ENCODE data around the gene DCC.
"Not testable (repeated sequence)": the region's sequence is repeated elsewhere in the genome, so short reads cannot be mapped to it uniquely, and the experiment has no call there.

DCC gene

DNA sequence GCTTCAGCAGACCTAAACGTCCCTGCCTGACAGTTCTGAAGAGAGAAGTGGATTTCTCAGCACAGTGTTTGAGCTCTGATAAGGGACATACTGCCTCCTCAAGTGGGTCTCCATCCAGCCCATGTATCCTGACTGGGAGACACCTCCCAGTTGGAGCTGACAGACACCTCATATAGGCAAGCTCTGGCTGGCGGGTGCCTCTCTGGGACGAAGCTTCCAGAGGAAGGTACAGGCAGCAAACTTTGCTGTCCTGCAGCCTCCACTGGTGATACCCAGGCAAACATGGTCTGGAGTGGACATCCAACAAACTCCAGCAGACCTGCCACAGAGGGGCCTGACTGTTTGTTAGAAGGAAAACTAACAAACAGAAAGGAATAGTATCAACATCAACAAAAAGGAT is 1156.0 kb downstream of the DCC start:
- no peak overlapping the region for H3K4me2 ChIP-seq
- no peak overlapping the region for H3K27ac ChIP-seq
- no peaks in the 10 kb centered on the region for H3K4me1 ChIP-seq
- H4K20me1 ChIP-seq: no peaks in the 10 kb centered on the region
- H3K9me3 ChIP-seq: no peaks in the 10 kb centered on the region
- H3K9ac ChIP-seq: no peak overlapping the region
- TF ChIP-seq Cebpa-rat (IDR thresholded peaks at IDR 0.05): no peak
- H3K36me3 ChIP-seq: no peaks in the 10 kb centered on the region
- no peaks in the 10 kb centered on the region for H3K27me3 ChIP-seq
- H3K4me3 ChIP-seq: no peak overlapping the region

DNA sequence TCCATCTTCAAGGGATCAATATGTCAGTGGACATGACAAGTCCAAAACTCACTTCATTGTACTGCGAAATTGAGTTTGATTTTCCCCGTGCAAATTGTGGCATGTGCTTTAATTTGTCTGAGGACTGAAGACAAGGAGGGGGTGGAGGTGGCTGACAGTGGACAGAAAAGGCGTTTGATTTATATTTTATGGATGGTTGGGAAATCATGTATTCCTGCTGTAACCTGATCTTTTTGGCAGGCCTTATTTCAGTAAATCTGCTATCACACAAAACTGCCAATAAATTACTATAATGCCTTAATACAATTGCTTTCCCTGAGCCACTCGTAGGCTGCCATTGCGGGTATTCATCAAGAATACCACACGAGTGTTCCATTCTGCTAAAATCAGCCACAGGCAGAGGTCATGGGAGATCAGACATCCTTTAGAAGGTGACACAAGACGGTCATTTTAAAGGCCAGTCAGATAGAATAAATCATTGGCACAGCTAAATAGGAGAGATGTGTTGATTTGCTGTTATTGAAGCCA is 1164.0 kb downstream of the DCC start:
- no peaks in the 10 kb centered on the region for H4K20me1 ChIP-seq
- no peak overlapping the region for H3K9ac ChIP-seq
- H3K4me2 ChIP-seq: no peak overlapping the region
- H3K27me3 ChIP-seq: no peaks in the 10 kb centered on the region
- no peaks in the 10 kb centered on the region for H3K9me3 ChIP-seq
- no peak for TF ChIP-seq Cebpa-rat (IDR thresholded peaks at IDR 0.05)
- H3K27ac ChIP-seq: no peak overlapping the region
- H3K36me3 ChIP-seq: no peaks in the 10 kb centered on the region
- no peak overlapping the region for H3K4me3 ChIP-seq
- no peaks in the 10 kb centered on the region for H3K4me1 ChIP-seq

DNA sequence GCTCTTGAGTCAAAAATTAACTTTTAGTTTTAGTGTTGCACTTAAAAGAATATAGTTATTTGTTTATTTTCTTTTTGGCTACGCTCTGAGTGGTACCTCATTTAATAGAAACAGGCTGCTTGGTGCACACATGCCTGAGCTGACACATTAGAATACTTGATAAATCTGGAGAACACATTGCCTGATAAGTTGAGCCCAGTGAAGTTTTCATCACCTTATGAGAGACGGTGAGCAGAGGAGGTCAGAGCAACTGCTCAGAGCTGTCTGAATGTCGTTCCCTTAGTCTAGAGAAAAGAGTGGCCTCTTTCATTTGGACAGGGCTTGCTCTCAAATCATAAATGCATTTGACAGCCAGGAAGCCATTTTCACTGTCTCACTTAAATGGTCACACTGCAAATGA is 1168.5 kb downstream of the DCC start:
- H4K20me1 ChIP-seq: no peaks in the 10 kb centered on the region
- H3K36me3 ChIP-seq: no peaks in the 10 kb centered on the region
- H3K9ac ChIP-seq: no peak overlapping the region
- no peaks in the 10 kb centered on the region for H3K27me3 ChIP-seq
- no peak overlapping the region for H3K27ac ChIP-seq
- H3K4me3 ChIP-seq: no peak overlapping the region
- no peak overlapping the region for H3K4me2 ChIP-seq
- no peak for TF ChIP-seq Cebpa-rat (IDR thresholded peaks at IDR 0.05)
- H3K4me1 ChIP-seq: no peaks in the 10 kb centered on the region
- H3K9me3 ChIP-seq: no peaks in the 10 kb centered on the region

DNA sequence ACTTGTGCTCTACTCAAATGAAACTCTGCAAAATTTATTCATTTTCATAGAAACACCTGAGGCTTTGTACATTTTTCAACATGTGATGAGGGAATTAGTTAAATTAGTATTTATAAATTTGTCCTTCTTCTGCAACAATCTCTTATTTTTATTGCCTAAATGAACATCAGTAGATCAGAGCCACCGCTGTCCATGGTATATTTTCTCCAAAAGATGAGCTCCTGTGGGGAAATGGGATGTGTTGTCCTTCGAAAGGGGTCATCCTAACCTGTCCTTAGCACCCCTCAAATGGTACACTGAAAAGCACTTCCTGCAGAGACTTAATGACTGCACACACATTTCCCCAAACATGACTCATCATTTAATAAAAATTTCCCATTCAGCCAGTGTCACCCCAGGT is 1169.9 kb downstream of the DCC start:
- Histone ChIP-seq H3K9ac (no peak overlapping the region), H3K4me1 (no peaks in the 10 kb centered on the region)
- no peak for TF ChIP-seq Cebpa-rat (IDR thresholded peaks at IDR 0.05)

DNA sequence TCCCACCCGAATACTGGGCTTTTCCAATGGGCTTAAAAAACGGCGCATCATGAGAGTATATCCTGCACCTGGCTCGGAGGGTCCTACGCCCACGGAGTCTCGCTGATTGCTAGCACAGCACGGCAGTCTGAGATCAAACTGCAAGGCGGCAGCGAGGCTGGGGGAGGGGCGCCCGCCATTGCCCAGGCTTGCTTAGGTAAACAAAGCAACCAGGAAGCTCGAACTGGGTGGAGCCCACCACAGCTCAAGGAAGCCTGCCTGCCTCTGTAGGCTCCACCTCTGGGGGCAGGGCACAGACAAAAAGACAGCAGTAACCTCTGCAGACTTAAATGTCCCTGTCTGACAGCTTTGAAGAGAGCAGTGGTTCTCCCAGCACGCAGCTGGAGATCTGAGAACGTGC is 1171.7 kb downstream of the DCC start:
- not testable (repeated sequence) for H3K4me3 ChIP-seq, H3K4me2 ChIP-seq, H3K9ac ChIP-seq, H3K27ac ChIP-seq, H3K27me3 ChIP-seq, H3K36me3 ChIP-seq, H4K20me1 ChIP-seq, H3K4me1 ChIP-seq, H3K9me3 ChIP-seq

More for the DNA sequence above, 1169.9 kb downstream of the DCC start:
- Histone ChIP-seq H3K27ac (no peak overlapping the region), H3K4me3 (no peak overlapping the region), H3K9me3 (no peaks in the 10 kb centered on the region), H4K20me1 (no peaks in the 10 kb centered on the region), H3K36me3 (no peaks in the 10 kb centered on the region), H3K4me2 (no peak overlapping the region), H3K27me3 (no peaks in the 10 kb centered on the region)

DNA sequence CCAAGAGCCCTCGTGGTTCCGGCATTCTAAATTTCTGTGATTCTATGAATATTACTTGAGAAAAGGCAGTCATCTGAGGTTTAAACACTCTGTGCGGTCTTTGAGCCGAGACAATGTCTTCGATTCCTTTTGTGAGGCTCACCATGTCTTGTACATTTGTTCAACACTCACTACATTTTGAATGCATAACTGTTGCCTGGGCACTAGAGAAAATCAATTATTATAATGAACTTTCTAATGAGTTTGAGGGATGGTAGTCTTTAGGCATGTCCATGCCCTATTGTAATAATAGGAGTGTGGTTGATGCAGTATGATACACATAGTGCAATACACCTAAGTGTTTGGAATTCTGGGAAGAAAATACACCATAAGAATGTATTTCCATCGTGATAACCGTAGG is 1181.1 kb downstream of the DCC start:
- no peak overlapping the region for H3K4me2 ChIP-seq
- H3K9me3 ChIP-seq: no peaks in the 10 kb centered on the region
- no peaks in the 10 kb centered on the region for H3K4me1 ChIP-seq
- no peaks in the 10 kb centered on the region for H3K36me3 ChIP-seq
- H3K27ac ChIP-seq: no peak overlapping the region
- TF ChIP-seq Cebpa-rat (IDR thresholded peaks at IDR 0.05): no peak
- H3K4me3 ChIP-seq: no peak overlapping the region
- H4K20me1 ChIP-seq: no peaks in the 10 kb centered on the region
- no peaks in the 10 kb centered on the region for H3K27me3 ChIP-seq
- no peak overlapping the region for H3K9ac ChIP-seq

DNA sequence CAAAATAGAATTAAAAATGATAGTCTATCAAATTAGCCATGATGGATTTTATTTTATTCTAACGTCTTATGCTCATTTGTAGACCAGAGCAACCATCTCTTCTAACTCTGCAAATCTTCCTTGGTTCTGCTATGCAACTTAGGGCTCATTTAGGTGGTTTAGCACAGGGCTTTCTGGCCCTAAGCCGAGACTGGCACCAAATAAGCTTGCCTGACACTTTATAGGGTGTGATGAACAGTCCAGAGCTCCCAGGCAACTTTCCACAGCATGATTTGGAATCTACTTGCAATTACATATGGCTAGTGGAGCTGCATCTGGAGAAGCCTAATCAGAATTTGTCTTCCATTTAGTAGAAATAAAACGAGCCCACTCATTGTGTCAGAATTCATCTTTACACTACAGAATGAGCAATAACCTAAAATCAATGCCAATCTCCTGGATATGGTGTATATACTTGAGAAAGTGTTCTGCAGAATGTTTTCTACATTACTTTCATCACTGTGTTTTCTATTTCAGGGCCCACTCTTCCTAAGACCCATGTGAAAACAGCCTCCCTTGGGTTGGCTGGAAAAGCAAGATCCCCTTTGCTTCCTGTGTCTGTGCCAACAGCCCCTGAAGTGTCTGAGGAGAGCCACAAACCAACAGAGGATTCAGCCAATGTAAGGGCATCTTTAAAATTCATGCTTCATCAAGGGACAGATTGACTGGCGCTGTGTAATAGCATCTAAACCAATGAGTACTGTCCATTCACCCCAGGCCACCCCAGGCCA is 1186.3 kb downstream of the DCC start:
- Histone ChIP-seq H3K27me3 (no peaks in the 10 kb centered on the region), H3K4me3 (no peak overlapping the region), H4K20me1 (no peaks in the 10 kb centered on the region), H3K9ac (no peak overlapping the region), H3K9me3 (no peaks in the 10 kb centered on the region), H3K36me3 (no peaks in the 10 kb centered on the region), H3K4me1 (no peaks in the 10 kb centered on the region), H3K4me2 (no peak overlapping the region), H3K27ac (no peak overlapping the region)
- no peak for TF ChIP-seq Cebpa-rat (IDR thresholded peaks at IDR 0.05)

DNA sequence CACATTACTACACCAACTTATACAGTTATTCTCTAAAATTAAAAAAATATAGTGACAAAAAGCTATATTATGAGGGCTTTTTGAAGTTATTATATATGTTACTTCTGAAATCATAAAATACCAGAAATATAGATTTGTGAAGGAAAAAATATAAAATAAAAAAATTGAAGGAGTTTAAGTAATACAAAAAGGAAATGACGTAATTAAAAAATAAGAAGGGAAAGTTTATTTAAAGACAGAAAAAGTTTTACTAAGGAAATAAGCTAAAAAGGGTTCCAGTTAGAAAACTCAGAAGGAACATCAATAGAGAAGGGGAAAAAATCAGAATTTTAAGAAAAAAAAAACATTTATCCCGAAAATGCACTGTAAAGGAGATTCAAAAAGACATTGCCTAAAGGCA is 1187.4 kb downstream of the DCC start:
- Histone ChIP-seq H3K4me1 (no peaks in the 10 kb centered on the region), H4K20me1 (no peaks in the 10 kb centered on the region), H3K9me3 (no peaks in the 10 kb centered on the region), H3K4me3 (no peak overlapping the region), H3K4me2 (no peak overlapping the region), H3K36me3 (no peaks in the 10 kb centered on the region), H3K27me3 (no peaks in the 10 kb centered on the region), H3K27ac (no peak overlapping the region), H3K9ac (no peak overlapping the region)
- no peak for TF ChIP-seq Cebpa-rat (IDR thresholded peaks at IDR 0.05)

DNA sequence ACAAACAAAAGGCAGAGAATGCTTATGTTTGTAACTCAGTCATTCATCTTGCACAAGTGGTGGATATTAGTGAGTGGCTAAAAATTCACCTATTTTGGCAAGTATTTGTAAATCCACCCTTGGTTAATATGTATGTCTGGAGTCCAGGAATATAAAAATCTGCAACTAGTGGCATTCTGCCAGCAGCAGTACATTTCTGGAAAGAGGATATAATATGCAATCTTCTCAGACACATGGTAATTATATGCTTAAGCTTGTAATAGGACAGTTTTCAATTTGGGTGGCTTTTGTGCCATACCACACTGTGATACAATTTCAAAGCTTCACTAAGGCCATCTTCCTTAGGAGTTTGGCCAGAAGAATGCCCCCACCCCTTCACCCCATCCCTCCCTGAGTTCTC is 1191.2 kb downstream of the DCC start:
- H3K36me3 ChIP-seq: no peaks in the 10 kb centered on the region
- no peaks in the 10 kb centered on the region for H3K27me3 ChIP-seq
- no peaks in the 10 kb centered on the region for H4K20me1 ChIP-seq
- no peak overlapping the region for H3K4me3 ChIP-seq
- TF ChIP-seq Cebpa-rat (IDR thresholded peaks at IDR 0.05): no peak
- no peak overlapping the region for H3K9ac ChIP-seq
- H3K4me1 ChIP-seq: no peaks in the 10 kb centered on the region
- no peaks in the 10 kb centered on the region for H3K9me3 ChIP-seq
- H3K4me2 ChIP-seq: no peak overlapping the region
- H3K27ac ChIP-seq: no peak overlapping the region

DNA sequence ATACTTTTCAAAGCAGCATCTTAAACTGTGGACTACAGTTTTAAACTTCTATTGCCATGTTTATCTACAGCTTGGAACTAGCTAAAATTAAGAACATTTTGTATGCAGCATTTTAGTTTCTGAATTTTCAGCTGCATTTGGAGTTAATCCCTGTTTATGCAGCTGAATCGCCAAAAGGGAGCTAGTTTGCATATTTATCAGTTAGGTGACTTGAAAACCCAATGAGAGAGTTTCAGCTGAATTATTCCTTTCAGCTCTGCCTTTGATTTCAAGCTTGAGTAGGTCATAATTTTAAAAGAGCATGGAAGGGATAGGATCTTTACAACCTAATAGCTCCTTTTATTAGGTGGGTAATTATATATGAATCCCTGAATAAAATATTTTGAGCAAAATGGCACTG is 1191.9 kb downstream of the DCC start:
- Histone ChIP-seq H4K20me1 (no peaks in the 10 kb centered on the region), H3K27ac (no peak overlapping the region), H3K36me3 (no peaks in the 10 kb centered on the region), H3K4me3 (no peak overlapping the region), H3K9me3 (no peaks in the 10 kb centered on the region), H3K9ac (no peak overlapping the region), H3K4me2 (no peak overlapping the region), H3K27me3 (no peaks in the 10 kb centered on the region), H3K4me1 (no peaks in the 10 kb centered on the region)
- TF ChIP-seq Cebpa-rat (IDR thresholded peaks at IDR 0.05): no peak

DNA sequence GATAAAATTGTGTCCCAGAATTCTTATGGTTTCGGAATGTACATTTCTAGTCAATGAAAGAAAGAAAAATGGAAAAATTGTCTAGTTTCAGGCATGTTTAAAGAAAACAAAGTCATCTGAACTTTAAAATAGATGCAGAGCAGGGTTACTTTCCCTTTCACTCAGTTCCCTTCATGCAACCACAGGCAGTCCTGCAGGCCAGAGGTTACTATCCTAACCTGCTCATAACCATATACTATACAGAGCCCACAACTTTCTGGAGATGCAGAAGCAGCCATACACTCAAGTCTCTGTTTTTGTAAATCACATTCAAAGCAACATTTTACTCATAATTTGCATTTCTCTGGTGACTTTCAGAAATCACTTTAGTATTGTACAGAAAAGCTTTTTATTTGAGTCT is 1194.2 kb downstream of the DCC start:
- no peaks in the 10 kb centered on the region for H3K27me3 ChIP-seq
- no peaks in the 10 kb centered on the region for H3K9me3 ChIP-seq
- TF ChIP-seq Cebpa-rat (IDR thresholded peaks at IDR 0.05): no peak

More for the DNA sequence above, 1194.2 kb downstream of the DCC start:
- Histone ChIP-seq H3K9ac (no peak overlapping the region), H3K4me1 (no peaks in the 10 kb centered on the region), H4K20me1 (no peaks in the 10 kb centered on the region), H3K4me2 (no peak overlapping the region), H3K27ac (no peak overlapping the region), H3K36me3 (no peaks in the 10 kb centered on the region), H3K4me3 (no peak overlapping the region)

Measured in BLaER1 (cell line).